NAMALWA (cell line): Measurements from ENCODE around the gene ARF1.

Source experiments
- DNase-seq: peaks from one replicate; pipeline ENCODE4 v3.0.0-alpha.2; 2015; ENCODE audit warnings: low spot score

ARF1 gene

GRCh38 chr1:228148196-228148861, 65.8 kb downstream of the ARF1 start:
- no peak for DNase-seq
